NCI-H2196 (cell line): ENCODE results near the gene CXCL12.

Experiments
- DNase-seq: peaks from one replicate; lab custom pipeline; 2025; ENCODE audit not compliant: unreplicated experiment; lab: John Stamatoyannopoulos, UW

CXCL12 gene

DNA sequence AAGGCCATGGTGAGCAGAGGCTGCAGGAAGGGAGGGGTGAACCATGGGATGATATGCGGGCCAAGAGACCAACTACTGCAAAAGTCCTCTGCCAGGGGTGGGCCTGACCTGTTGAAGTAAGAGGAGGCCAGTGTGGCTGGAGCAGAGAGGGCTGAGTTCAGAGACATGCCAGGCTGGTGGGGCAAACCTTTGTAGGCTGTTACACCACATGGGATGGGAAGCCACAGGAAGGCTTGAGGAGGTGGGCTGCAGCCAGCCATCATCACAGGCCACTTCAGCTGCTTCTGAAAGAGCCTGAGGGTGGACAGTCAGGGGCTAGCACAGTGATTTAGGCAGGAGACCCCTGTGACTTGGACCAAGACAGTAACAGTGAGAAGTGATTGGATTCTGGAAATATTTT lies 20.3 kb downstream of the CXCL12 start:
- no peak for DNase-seq

- DNase-seq: no peak
Observed at GRCh38 chr10:44363716-44364115, 21.2 kb downstream of the CXCL12 start.

DNA sequence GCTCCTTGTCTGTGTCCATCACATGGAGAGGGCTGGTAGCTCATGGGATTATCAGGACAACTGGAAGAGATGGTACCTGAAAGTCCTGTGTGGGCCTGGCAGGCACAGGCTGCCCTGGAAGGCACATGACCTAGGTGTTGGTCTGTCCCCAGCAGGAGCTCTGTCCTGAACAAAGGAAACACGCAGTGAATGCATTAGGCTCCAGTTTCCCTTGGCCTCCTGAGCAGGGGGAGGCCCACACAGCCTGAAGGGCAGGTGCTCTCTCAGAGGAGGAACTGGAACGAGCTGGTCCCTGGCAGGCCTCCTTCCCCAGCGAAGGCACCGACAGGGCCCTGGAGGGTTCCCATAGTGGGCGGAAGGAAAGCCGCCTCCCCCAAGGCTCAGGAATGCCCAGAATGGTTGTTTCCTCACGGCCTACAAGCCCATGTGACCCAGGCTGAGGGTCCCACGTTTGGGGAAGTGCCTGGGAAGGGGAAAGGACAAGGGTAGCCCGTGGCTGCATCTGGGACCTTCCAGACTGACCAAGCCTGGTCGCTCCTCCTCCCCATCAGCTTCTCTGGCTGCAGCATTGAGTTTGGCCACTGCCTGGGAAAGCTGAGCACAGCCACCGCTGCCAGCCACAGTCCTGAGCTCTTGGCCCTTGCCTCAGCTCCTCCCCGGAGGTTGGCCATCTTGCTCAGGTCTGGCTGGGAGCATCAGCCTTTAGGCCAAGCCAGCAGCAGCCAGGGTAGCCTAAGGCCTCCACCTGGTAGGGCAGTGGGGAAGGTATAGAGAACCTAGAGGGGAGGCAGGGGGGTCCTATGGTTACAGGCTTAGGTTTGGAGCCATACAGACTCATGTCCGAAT lies 21.8 kb downstream of the CXCL12 start:
- no peak for DNase-seq

DNA sequence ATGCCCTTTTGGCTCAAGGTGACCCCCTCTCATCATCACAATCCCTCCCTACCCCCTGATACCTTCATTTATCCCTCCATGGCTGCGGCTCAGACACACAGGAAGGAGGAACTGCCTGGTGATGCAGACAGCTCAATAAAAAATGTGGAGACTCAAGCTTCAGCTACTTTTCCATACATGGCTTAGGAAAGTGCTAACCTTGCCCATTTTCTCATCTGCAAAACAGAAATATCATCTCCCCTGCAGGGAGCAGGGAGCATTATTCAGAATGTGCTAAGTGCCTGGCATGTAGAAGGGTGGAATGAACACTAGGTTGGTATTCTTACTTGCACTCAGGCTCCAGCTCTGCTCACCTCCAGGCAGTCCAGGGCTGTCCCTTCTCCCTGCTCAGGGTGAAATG lies 23.8 kb downstream of the CXCL12 start:
- no peak for DNase-seq

DNA sequence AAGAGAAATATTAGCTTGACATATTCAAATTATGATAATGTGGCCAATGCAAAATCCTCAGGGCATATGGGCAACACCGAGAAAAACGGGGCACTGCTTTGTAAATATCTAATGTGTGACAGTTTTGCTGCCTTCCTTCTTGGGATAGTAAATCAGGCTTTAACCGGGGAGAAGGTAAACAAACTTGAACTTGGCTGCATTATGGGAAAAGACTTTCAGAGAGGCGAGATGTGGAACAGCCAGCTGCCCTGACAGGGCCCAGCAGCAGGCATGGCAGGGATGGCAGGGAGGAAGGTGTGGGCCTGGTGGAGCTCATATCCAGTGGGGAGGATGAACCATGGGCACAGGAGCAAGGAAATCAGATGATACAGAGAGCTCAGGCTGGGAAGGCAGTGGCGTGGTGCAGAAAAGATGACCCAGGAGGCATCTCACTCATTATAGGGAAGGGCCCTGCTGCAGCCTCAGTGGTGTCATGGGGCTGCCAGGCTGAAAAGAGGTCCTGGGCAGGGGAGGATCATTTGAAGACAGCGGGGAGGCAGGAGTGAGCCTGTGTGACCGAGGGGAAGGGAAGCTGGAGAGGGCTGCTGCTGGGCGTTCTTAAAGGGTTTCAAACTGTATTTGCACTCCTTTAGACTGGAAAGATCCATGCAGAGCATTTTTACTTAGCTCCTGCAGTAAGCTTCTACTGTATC lies 26.7 kb downstream of the CXCL12 start:
- no peak for DNase-seq

DNA sequence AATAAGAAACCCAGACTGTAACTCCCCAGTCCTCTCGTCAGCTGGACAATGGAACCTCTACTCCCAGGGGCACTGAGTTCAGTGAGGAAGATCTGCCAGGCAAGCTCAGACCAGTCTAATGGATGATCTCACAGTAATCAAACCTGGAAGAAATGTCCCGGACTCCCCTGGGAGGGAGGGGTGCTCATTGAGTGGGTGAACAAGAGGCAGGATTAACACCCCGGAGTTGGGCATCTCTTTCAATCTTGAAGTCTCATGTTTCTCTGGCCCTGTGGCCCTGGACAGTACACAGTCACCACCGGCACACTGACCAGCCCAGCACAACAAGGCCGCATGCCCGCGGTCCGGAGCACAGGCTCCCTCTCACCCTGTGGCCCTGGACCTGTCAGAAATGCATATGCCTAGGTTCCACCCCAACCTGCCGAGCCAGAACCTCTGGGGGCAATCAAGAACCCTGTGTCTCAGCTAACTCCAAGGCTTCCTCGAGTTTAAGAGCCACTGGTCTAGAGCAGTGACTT lies 27.8 kb downstream of the CXCL12 start:
- no peak for DNase-seq

GRCh38 chr10:44356139-44357022 lies 28.5 kb downstream of the CXCL12 start:
- DNase-seq: no peak

DNA sequence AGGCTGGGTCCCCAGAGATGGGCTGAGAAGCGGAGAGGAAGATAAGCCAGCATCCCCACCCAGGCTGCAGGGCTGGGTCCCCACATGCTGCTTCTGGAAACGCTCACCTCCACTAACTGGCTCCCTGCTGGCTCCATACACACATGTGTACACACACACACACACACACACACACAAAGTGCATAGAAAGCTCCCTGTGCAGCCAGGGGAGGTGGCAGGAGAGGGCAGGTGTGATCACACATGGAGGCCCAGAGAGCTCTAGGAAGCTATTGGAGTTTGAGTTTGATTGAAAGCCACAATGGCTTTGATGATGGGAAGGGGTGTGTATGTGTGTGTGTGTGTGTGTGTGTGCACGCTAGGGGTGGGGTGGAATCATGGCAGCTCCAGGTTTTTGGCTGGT lies 29.3 kb downstream of the CXCL12 start:
- DNase-seq: no peak

DNA sequence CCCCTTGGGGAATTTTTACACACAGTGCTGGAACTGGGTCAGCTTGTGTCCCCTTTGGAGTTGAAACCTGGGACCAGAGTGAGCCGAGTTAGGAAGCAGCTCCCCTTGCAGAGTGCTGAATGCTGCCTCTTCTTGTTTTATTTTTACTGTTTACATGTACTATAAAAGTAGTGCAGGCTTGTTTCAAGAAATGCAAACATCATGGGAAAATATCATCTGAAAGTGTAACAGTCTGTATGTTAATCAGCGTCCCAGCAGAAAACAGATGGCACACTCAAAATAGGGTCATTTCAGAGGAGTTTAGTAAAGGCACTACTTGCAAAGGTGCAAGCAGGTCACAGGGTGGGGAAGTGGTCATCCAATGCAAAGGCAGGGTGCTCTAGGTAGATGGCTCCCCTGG lies 30.1 kb downstream of the CXCL12 start:
- DNase-seq: no peak

- DNase-seq: no peak
Observed at GRCh38 chr10:44353721-44354120, 31.2 kb downstream of the CXCL12 start.

- DNase-seq: no peak
Observed at GRCh38 chr10:44353128-44353390, 31.8 kb downstream of the CXCL12 start.

- DNase-seq: no peak
Observed at GRCh38 chr10:44352316-44353127, 32.4 kb downstream of the CXCL12 start.

DNA sequence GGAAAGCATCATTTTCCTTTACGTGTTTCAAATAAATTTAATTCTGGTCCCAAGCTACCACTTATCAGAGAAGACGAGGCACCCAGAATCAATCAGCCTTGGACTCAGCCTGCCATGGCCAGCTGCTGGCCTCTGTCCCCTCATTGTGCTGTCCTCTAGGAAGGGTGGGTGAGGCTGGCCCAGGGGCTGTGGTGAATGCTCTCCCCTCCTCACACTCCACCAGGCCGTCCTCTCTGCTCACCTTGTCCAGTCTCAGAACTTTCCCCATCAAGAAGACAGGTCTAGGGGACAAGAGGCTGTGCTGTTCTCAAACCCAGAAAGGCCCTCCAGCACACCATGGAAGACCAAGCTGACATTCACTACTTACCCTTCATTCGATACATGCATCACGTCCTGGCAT lies 36.4 kb downstream of the CXCL12 start:
- DNase-seq: no peak

GRCh38 chr10:44347609-44348400 lies 37.1 kb downstream of the CXCL12 start:
- no peak for DNase-seq

- no peak for DNase-seq
Observed at GRCh38 chr10:44344727-44345126, 40.2 kb downstream of the CXCL12 start.

- no peak for DNase-seq
Observed at GRCh38 chr10:44343843-44344242, 41.1 kb downstream of the CXCL12 start.

DNA sequence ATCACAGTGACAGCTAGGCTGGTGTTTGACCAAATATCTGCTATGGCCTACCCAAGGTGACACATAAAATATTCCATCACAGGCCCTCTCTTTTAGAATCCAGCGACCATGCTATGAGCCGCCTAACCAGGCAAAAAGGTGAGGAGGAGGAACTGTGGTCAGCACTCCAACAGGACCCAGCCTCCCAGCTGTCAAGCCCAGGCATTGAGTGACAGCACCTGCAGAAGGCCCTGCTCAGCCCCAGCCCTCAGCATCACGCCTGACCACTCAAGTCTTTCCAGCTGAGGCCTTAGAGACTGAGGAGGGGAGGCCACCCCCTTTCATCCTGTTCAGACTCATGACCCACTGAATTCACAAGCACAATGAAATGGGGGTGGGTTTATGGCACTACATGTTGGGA lies 43.0 kb downstream of the CXCL12 start:
- DNase-seq: no peak

DNA sequence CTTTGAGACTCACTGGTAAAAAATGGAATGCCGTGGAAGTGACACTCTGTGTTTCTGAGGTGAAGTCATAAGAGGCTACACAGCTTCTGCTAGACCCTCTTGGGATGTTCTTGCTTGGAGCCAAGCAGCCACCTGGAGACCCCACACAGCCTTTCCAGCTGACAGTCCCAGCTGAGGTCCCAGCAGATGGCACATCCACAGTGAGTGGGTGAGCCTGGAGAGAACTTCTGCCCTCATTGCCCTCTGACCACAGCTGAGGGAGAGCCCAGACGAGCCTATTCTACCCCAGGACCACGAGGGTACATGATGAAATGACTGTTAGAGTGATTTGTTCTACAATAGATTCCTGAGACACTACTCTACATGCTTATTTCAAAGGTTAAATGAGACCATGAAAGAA lies 44.3 kb downstream of the CXCL12 start:
- no peak for DNase-seq

DNA sequence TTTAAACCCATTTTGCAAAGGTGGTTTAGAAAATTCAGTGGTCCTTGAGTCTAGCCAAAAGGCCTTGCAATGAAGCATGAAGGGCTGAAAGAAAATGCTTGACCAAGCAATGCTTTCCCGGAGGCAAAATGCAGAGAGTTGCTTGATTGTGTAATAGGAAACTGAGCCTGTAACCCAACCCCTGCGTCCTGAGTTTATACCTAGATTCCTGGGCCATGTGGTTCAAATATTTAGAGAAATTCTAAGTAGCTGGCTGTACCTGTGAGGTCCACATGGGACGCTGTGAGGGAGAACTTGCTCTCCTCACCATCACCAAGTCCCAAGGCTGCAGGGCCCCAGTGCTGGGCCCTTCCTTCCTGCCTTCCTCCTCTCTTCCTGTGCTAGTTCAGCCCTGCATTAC lies 45.7 kb downstream of the CXCL12 start:
- no peak for DNase-seq

DNA sequence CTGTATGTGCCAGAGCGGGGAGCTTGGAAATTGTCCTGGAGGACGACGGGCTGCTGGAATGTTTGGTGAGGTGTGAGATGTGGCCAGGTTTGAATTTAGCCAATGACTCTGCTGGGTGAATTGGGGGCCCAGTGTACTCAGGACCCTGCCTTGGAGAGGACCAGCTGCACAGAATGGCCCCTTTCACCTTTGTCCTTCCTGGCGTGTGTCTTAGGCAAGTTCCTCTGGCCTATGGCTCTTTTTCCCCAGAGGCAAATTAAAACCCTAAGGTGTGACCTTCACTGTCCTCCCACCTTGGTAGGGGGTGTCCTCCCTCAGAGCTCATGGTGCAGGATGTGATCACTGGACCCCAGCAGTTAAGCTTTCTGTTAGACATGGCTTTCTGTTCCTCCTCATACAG lies 47.8 kb downstream of the CXCL12 start:
- no peak for DNase-seq
